ENCODE results near the gene CLCN1. TPM values are rescaled to one million over a fixed set of nuclear protein-coding genes. Genes with fewer than 3 reads are reported as not detected.

The CLCN1 gene
- total RNA-seq, 1 experiment from 2014 or later = 0.13 TPM

- Histone ChIP-seq H2BK120ac (ENCODE audit: low read depth, low read length, poor library complexity, severe bottlenecking) (no peak overlapping the region), H3K4me2 (ENCODE audit: insufficient read depth, insufficient read length, low read length) (no peak overlapping the region), H3K9ac (ENCODE audit: extremely low read depth, insufficient read length, low read length) (no peak overlapping the region), H3K23ac (ENCODE audit: insufficient read length, low read depth, low read length) (no peak overlapping the region), H4K8ac (replicated peaks; ENCODE audit: insufficient read length, low read depth, low read length) (no peak overlapping the region), H2AK5ac (ENCODE audit: insufficient read length, low read length) (no peak overlapping the region), H3K18ac (ENCODE audit: insufficient read length, low read depth, low read length) (no peak overlapping the region), H3K79me1 (ENCODE audit: insufficient read depth, low read depth, low read length, poor library complexity, severe bottlenecking) (no peaks in the 10 kb centered on the region), H3T11ph (ENCODE audit: low read length) (no peak overlapping the region), H4K20me1 (ENCODE audit: control insufficient read depth, insufficient read depth, insufficient read length) (no peaks in the 10 kb centered on the region), H3K27ac (ENCODE audit: insufficient read length, low read depth, low read length) (no peak overlapping the region), H2BK5ac (ENCODE audit: insufficient read length, low read length) (no peak overlapping the region), H3K79me2 (ENCODE audit: insufficient read depth, low read length) (no peaks in the 10 kb centered on the region), H2BK12ac (ENCODE audit: insufficient read length, low read depth, low read length) (no peak overlapping the region), H4K5ac (ENCODE audit: insufficient read length, low read depth, low read length) (no peak overlapping the region), H3K56ac (ENCODE audit: insufficient read length, low read depth, low read length) (no peak overlapping the region), H2BK20ac (ENCODE audit: low read depth, low read length, poor library complexity, severe bottlenecking) (no peak overlapping the region), H3K4me1 (ENCODE audit: insufficient read depth, low read length) (no peaks in the 10 kb centered on the region), H3K9me3 (ENCODE audit: control insufficient read depth, low read depth, low read length) (no peaks in the 10 kb centered on the region), H3K23me2 (ENCODE audit: insufficient read length, low read depth, low read length, poor library complexity, severe bottlenecking) (no peaks in the 10 kb centered on the region), H2AFZ (ENCODE audit: low read length) (no peak overlapping the region), H4K91ac (ENCODE audit: insufficient read length, low read depth, low read length) (no peak overlapping the region), H2BK15ac (ENCODE audit: low read depth, low read length) (no peak overlapping the region), H3K27me3 (ENCODE audit: insufficient read depth, low read length) (no peaks in the 10 kb centered on the region), H3K14ac (ENCODE audit: insufficient read depth, low read length) (no peak overlapping the region; the same call in 1 of the 2 replicates), H3K4ac (ENCODE audit: low read depth, low read length) (no peak overlapping the region)
- peaks cover 10 to 25% (median 14%) of the 10 kb centered on the region in 3 experiments for H3K36me3 Mint-ChIP-seq (ENCODE audit: insufficient read depth in 1 of 3, low read depth in 3 of 3)
- no peak overlapping the region for H3K27ac Mint-ChIP-seq
- DNase-seq = no peak
- H3K27me3 Mint-ChIP-seq (ENCODE audit: low read depth) = peaks cover 18% of the 10 kb centered on the region
- H3K9me3 Mint-ChIP-seq = no peaks in the 10 kb centered on the region
- no peak for TF ChIP-seq CTCF (conservative IDR thresholded peaks at IDR 0.05)
- peaks cover 20 to 23% of the 10 kb centered on the region in 2 experiments for H3K4me1 Mint-ChIP-seq
- WGBS (ENCODE audit: extremely low coverage, insufficient read length, low lambda C conversion rate) = no CpG with 5 or more reads among the region's 5 CpGs
- no peak overlapping the region for H3K4me3 Mint-ChIP-seq
Observed at GRCh38 chr7:143351060-143351459, 35.1 kb downstream of the CLCN1 start.
